Measurements from ENCODE around the gene ATP11A.
A peak's percentile ranks its signal among the peaks of the same experiment; 100 is the strongest.
"Not testable (repeated sequence)": the region's sequence is repeated elsewhere in the genome, so short reads cannot be mapped to it uniquely, and the experiment has no call there.

ATP11A gene

DNA sequence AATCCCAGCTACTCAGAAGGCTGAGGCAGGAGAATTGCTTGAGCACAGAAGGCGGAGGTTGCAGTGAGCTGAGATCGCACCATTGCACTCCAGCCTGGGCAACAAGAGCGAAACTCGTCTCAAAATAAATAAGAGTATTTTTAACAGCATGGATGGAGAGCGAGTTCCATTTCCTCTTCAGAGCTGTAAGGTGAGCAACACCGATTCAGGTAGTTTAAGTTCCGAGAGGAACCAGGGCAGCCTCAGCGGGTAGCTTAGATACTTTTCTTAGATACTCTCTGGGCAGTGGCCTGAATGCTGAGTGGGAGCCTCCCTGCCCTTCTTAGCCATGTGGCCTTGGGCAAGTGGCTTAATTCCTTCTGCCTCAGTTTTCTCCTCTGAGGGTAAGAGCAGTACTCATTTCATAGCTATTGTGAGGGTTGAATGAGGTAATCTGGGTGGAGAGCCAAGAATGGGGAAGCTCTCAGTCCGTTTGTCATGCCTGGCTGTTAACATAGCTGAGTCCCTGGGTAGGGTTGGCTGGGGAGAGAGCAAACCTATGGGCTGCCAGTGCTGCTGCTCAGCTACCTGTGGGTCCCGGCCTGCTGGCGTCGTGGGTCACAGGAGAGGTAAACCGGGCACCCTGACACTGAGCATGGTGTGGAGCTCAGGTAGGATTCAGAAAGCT, 4.1 kb downstream of the ATP11A start:
- DNase-seq: no peak

DNA sequence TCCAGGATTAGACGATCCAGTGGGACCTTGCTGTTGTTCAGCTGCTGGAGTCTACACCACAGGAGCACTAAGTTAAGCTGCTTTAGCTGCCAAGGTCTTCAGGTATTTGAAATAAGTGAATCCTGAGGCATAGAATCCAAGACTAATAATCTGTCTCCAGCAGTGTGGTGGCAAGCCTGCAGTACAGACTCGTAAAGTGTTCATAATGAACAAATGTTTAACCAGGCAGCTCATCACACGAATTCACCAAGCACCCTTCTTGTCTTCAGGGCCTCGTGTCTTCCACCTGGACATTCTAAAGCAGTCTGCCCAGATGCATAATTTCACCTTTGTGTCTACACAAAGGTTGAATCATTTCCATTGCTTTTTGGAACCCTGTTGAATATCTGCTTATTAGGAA, 5.3 kb downstream of the ATP11A start:
- DNase-seq: no peak

DNA sequence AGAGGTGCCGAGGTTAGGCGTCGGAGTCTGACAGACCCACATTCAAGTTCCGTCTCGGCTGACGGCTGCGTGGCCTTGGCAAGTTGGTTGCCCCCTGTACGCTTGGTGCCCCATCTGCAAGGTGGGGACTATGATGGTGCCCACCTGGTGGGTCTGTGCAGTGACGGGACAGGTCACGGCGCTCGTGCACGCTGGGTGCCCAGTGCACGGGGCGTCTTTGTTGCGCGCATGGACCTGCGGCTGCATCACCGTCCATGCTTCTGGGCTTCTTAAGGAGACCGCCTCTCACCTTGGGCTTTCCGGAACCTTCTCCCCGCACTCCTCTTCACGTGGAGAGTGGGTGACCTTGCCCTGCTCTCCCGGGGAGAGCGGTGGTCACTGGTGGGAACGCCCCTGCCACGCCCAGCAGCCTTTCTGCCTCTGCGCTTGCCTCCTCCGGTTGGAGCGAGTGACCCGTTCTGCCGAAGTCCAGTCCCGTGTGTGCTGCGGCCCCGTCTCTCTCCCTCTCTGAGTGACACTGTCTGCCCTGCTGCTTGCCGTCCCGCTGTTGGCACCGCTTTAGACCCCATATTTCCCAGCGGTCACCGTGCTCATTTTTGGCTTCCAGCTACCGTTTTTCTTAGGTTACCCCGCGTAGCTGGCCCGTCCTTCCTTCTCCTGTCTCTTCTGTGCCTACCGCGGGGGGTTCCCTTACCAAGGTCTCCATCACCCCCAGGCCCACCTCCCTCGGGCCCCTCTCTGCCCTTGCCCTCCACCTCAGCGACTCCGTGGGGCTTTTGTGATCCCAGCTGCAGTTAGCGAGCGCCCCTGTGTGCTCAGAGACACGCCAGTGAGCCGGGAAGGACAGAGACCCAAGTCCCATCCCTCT, 6.4 kb downstream of the ATP11A start:
- no peak for DNase-seq

DNA sequence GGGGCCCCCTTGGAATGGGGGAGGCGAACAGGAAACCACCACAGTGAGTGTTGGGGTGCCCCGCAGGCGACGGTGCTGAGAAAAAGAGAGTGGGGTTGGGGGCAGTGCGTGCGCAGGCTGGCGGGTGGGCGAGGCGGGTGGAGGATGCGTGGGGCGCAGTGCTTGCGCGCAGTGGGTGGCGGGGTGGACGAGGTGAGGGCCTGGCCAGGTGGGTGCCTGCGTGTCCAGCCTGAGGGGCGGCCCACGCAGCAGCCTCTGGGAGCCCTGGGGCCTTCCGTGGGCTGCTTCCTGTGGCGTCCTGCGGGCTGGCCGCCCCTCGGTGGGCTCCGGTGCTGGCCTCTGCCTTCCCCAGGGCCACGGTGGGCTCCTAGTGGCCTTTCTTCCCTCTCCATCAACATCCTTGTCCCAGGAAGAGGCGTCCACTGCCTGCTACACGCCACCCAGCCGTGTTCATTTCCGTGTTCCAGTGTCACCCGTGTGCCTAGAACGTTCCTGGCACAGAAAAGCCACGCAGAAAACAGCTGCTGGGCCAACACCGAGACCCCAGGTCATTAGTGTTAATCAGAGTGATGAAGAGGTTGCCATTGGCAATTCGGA, 7.1 kb downstream of the ATP11A start:
- DNase-seq: no peak

DNA sequence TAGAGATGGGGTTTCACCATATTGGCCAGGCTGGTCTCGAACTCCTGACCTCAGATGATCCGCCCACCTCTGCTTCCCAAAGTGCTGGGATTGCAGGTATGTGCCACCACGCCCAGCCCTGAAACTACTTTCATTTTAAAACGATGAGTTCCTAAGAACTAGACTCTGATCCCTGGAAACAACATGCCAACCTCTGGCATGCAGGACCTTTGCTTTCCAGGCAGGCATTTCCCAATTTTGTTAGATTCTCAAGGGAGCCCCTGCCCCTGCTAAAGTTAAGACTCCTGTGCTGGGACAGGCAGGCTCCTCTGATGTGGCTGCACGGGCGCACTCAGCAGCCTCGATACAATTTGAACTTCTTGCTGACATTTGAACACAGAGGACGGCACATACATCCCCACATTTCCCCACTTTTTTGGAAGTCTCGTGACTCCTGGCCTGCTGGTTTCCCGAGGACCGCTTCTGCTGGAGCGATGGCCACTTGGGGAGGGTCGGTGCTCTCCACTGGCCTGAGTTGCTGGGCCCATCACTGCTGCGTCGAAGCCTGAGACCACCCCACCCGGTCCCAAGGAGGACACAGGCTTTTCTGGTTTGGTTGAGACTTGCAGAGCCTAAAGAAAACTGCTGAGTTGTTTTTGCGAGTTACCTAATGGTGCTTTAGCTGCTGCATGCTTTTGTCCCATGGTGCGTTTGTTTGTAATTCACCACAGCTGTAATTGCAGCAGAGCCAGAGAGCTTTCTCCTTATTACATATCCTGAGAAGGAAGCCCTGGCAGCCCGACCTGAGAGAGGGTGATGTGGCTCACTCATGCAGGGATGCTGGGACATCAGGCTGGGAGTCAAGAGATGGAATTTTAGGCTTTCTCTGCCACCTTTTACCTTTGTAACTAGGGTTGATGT, 8.2 kb downstream of the ATP11A start:
- DNase-seq: no peak

DNA sequence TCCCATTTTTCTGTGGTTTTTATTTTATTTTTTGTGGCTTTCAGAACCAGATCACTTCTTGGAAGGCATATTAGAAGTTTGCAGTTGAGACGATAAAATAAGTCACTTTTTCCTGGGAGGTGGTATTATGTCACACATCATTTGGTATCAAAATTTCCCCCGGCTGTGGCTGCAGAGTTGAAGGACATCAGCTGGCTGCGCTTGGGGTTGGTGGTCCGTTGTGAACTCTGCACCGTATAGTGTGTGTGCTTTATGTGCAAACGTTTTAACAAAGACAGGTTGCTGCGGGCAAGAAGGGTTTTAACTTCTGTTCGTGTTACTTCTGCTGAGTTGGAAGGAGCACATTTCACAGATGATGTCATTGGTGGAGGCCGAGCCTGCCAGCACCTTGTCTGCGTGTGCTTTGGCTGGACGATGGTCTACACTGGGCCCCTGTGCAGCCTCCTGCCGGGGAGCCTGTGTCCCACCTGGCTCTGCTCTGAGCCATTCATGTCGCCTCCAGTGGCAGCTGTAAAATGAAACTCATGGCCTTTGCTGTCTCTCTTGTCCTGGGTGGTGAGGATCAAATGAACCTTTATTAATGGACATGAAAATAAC, 9.6 kb downstream of the ATP11A start:
- DNase-seq: no peak

DNA sequence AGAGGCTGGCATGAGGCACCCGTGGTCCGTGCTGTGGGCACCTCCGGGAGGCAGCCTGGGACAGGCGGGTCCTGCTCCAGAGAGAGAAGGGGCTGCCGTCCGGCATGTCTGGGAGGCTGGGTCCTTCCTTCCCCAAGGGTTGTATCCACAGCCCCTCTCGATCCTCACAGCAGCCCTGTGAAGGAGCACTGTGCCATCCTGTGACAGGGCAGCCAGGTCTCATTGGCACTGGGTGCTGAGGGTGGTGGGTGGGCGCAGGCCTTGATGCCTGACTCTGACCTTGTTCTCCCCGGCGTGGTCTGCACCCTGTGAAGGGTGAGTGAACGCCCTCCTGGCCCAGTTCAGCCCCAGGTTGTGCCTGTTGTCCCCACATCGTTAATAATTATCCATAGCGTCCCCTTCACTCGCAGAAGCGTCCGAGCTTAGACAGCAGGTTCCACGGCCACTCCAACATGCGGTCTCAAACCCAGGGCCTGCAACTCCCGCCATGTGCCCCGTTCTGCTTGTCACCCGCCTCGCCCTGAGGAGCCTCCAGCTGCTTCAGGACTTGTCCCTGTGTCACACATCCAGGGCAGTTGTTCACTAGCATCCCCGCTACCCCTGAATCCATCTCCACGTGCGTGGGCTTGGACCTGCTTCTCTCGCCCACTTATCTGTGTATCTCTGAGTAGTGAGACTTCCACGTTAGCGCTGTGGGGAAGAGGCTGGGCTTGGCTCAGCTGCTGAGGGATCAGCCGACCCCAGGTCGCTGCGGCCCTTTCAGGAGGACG, 10.6 kb downstream of the ATP11A start:
- no peak for DNase-seq

DNA sequence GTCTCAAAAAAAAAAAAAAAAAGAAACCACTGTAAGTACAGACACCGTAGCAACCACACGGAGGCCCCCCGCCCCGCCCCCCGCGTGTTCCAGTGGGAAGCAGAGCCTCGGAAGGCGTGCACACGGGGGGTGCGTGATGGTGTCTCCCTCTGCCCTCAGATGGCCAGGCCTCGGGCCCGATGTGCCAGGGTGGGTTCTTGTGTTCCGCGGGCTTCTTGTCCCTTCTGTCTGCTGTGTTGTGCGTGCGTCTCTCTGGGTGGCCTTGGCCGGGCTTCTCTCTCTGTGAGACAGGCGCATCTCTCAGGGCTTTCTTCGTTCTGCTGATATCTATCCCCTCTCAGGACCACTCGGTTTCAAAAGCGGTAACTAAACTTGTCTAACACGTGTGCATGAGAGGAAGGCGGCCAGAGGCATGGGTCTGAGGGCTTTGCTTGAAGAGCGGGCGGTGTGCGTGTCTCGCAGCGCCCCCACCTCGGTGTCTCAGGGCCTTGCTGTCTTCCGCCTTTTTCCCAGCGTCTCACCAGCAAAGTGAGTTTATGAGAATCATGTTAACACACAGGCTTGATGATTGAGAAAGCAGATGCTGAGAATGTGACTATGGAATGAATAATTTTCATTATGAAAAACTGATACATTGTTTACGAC, 12.6 kb downstream of the ATP11A start:
- no peak for DNase-seq

DNA sequence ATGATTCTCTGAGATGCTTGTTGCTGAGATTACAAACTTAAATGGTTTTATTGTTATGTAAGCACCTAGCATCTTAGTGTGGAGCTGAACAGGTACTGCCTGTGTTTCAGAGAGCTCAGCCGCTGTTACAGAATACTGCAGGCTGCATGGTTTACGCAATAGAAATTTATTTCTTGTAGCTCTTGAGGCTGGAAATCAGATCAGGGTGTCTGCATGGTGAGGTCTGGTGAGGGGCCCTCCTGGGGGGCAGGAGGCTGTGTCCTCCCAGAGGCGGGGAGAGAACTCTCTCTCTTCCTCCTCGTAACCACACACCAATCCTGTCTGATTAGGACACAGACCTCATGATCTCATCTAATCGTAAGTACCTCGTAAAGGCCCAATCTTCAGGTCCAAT, 13.1 kb downstream of the ATP11A start:
- DNase-seq: no peak

DNA sequence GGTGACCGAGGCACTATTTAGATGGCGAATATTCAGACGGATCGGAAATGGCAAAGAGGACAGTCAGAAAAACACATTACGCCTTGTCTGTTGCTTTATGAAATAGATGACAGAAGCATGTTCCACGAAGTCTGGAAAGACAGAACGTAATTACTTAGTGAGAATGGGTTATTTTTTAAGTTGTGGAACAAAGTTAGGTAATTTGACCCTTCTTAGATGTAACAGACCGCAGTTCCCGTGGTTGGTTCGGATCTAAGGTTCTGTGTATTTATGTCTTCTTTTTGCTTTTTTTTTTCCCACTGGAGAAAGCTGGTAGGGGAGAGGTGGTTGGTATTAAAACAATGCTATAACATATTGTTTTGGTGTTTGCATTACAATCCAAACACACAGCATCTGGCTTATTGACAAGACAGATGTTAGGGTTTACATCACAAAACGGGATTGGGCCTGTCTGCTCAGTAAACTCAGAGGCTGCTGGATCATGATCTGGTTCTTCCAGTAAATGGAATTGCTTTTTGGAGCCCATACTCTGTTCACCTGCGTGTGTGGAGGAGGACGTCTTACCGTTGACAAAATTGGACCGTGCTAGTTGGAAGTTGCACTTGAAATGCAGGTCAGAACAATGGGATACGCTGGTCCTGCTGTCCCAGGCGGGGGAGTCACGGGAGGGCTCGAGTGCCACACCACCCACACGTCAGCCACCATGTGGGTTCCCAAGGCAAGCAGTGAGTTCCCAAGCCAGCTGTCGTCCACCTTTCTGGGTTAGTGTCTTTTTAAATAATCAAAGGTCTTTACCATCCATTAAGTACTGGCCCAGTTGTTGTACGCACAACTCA, 13.8 kb downstream of the ATP11A start:
- peak; percentile 63 for DNase-seq

DNA sequence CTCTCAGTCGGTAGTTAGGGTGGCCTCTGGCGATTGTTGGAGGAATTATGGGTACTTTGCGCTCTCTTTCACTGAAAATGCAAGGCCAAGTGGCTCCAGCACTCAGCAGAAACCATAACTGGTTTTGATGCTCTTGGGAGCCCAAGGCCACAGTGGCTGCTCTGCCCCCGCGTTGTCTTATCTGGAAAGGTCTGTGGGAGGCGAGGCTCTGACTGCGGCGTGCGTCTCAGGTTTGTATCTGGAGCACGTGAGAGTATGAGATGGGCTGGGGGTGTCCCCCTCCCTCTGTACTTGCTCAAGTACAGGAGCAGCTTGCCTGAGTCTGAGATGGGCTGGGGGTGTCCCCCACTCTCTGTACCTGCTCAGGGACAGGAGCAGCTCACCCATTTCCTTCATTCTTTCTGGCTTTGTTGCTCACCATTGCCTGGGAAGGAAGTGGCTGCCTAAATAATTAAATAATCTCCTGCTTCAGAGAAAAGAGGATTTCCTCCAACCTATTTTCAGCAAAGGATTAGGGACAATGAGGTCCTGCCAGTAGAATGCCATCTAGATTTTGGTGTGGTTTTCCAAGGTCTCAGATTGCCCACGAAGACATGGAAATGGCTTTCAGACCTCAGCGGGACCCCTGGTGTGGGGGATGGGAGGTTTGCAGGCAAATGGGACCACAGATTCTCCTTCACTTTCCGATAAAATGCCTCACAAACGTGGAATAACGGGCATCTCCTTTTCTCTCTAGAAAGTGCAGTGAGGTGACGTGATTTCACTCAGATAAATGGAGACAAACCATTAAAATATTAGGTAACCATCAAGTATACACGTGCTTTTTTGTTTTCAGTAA, 14.7 kb downstream of the ATP11A start:
- no peak for DNase-seq

DNA sequence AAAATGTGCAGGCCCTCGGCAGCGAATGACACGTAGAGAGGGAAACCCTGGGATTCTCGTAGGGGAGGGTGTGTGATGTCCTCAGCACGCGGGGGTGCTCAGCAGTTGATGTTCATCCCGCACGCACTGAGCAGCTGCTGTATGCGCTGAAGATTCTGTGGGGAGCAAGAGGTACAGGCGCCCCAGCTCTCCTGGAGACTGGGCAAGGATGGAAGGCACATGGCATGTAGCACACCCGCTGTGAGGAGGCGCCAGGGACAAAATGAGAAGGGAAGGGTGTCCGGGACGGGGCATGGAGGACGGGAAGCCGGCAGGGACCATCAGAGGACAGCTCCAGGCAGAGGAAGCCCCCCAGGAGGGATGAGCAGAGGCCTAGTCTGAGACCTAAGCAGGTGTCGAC, 15.4 kb downstream of the ATP11A start:
- no peak for DNase-seq

DNA sequence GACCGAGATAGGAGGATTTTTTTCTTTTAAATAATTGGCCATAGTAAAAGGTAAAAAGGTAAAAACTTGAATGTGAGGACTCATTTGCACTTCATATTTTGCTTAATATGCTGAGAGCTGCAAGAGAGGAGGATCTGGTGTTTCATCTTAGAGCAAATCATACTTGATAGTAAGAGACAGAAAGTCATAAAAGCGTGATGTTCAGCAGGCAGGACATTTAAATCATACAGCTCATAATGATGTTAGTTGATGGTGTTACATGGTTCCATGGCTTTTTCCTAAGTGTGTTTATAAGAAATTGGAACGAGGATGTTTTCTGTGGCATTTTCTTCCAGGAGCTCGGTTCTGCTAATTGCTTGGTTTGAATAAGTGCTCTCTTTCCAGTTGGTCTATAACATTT, 16.3 kb downstream of the ATP11A start:
- DNase-seq: no peak

DNA sequence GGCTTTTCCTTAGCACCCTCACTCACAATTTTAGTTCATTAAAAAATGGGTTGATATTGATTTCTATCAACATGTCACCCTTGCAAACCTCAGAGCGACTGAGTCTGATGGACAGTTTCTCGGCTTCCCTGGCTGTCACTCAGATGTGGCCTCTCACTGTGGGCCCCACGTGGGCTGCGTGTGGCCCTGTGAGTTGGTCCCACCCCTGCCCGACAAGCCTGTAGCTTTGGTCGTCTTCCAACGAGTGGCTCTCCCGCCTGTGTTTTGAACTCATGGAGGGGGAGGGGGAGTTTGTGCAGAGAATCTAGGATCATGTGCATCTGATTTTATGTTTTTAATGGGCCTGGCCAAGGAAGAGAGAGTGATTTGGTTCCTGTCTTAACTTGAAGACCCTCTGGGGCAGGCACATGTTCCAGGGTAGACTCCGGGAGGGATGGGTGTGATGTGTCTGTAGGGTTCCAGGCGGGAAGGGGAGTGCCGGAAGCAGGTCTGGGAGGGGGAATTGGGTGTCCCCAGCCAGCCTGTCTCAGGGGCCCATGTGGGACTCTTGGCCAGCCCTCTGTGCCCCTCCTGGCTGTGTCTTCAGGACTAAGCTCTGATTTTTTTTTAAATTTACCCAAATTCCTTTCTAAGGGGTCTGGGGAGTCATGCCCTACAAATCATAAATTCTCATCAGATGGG, 18.9 kb downstream of the ATP11A start:
- no peak for DNase-seq

DNA sequence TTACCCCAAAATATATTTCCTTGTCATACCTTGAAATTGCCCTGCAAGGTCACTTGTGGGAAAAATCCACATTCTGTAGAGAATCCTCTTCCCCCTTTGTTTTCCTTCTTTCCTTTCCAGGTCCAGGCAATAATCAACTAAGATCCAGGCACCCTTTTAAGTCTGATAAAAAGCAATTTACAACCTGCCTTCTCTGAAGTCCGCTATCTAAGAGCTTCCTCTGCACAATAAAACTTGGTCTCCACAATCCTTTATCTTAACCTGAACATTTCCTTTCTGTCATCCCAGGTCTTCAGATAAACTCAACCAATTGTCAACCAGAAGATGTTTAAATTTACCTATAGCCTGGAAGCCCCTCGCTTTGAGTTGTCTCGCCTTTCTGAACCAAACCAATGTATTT, 19.5 kb downstream of the ATP11A start:
- not testable (repeated sequence) for DNase-seq

DNA sequence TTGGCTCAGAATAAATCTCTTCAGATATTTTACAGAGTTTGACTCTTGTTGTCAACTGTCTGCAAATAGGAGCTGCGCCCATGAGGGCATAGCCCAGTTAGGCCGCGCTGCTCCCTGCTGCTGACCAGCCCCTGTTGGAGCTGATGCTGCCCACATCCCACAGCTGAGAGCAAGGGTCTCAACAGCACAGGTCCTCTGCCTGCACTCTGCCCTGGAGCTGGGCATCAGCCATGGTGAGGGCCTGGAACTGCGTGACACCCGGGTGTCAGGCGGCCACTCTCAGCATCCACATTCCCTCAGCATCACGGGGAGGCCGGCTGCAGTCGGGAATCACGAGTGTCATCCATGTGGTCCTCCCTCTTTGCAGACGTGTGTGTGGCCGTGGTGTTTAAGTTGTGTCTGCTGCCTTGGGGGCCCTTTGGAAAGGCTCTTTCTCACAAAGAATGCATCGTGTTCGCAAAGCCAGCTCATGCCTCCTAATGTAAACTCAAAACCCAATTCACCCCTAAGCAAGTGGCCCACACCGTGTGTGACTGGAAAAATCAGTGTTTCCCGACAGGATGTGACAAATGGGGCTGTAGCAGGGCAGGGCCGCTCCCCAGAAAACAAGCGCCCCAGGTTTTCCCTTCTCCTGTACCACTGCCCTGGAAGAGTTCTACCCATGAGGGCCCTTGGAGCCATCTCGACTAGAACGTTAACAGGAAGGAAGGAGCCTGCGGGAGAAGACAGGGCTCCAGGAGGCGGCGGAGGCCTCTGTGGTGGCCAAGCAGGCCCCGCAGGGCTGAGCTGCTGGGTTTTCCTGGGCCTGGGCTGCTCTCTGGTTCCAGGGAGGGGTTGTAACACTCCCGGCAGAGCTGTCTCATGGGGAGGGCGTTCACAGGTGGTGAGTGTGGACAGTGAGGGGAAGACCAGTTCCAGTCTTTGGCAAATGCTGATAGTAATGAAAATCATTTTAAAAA, 20.3 kb downstream of the ATP11A start:
- no peak for DNase-seq

DNA sequence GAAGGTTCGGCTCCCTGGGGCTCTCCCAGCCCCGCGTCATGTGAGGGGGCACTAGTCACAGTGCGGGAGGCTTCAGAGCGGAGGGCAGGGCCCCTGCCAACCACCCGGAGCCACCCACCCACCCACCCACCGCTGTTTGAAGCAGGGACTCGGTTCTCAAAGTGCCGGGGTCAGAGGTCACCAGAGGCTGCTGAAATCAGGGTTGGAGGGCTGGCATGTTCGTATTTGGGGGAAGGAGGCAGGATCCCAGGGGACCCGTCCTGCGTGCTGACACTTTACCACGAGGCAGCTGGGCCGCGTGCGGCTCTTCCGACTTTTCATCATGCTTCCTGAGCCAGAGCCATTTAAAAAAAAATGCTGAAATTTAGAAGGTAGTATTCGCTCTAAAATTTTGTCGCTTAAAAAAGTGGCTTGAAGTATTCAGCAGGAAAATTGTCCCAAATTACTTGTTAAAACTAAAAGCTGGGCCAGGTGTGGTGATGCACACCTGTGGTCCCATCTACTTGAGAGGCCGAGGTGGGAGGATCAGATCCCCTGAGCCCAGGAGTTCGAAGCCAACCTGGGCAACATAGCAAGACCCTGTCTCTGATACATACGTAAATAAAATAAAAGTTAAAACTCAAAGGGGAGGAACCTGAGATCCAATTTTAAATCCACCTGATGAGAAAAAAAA, 21.2 kb downstream of the ATP11A start:
- DNase-seq: no peak
